HG03135 (cell line): Measurements from ENCODE around the gene TUNAR.

Experiments
- ATAC-seq: cut with Tn5 transposase; IDR thresholded peaks from one replicate; pipeline ENCODE4 v1.9.1; 2021; ENCODE audit warnings: mild to moderate bottlenecking, moderate library complexity; ENCODE audit not compliant: unreplicated experiment

TUNAR gene

GRCh38 chr14:95871531-95871930 is 5.1 kb upstream of the TUNAR start:
- ATAC-seq = no peak

GRCh38 chr14:95872777-95873176 is 3.9 kb upstream of the TUNAR start:
- no peak for ATAC-seq

DNA sequence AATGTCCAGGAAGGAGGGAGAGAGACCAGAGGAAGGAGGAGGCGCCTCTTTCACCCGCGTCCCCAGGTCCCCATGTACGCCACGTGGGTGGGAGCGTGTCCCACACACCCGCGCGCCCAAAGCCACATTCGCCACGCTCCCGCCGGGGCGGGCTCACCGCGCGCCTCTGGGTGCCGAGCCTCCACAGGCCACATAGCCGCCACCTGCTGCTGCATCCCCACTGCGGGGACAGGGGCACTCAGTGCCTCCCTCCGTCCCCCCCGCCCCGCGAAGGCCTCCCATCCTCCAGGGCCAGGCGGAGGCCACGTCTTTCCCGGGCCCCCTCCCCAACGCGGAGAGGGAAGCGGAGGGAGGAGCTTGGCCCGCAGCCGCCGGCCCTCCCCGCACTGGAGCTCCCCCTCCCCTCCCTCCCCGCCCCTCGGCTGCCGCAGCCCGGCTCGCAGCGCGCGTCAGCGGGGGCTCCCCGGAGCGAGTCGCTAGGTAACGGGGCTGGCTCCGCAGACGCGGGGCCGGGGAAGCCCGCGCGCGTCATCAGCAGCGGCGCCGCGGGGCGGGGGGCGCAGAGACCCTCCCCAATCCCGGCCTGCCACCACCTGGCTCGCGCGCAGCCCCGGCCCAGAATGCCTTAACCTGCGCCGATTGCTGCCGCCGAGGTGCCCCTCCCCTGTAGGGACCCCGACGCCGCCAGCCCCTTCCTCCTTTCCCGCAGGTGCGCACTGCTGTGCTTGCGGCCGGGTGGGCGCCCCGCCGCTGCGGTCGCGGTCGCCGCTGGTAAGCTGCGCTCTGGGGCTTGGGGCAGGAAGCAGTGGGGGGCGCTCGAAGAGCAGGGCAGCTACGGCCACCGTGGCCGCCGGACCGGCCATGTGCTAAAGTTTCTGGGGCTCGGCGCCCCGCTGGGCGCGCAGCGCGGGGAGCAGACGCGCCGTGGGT is 536 bp upstream of the TUNAR start:
- ATAC-seq = no peak

- ATAC-seq = no peak
Observed at GRCh38 chr14:95877633-95878032, 1.0 kb downstream of the TUNAR start.

DNA sequence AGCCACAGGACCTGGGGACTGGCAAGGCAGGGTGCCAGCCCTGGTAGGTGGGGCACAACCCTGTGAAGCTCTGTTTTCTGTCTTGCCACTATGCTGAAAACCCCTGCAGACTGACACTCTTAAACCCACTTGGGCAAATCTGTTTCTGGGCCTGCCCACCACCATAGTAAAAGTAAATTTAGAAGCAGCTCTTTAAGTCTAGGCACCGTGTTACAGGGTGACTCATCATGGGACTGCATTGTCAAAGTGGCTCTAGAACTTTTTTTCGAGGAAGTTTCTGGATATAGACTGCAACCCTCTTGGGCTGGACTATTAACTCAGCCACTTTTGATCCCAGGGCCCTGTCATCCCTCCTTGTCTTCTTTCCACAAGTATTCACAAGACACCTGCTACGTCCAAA is 7.7 kb downstream of the TUNAR start:
- ATAC-seq = no peak

- no peak for ATAC-seq
Observed at GRCh38 chr14:95885278-95885677, 8.6 kb downstream of the TUNAR start.

- ATAC-seq = no peak
Observed at GRCh38 chr14:95885866-95886265, 9.2 kb downstream of the TUNAR start.

DNA sequence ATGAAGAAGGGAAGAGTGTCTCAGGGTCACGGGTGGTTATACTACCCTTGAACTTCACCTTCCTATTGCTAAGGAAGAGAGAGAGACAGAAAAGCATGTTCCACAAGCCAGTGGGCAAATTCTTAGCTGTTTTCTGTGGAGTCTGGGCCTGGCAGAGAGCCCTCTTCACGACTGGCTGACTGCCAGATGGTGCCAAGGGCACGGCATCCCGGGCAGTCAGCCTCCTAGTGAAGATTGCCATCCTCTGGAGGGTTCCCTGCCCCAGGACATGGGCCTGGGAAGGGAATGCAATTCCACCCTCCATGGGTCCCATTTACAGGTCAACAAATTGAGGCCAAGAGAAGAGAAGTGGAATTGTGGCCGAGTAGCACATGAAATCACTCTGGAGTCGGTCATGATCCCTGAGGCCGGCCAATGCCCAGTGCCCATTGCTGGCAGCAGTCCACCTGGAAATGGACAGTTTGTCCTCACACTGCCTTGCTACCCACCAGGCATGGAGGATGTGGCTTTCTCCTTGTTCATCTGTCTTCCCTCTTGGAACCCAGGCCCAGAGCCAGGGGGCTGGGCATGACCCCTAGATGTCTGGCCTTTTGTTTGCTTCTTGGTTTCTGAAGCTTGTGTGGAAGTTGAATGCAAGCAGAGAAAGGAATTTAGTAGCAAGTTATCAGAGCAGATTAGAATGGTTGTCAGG is 9.9 kb downstream of the TUNAR start:
- ATAC-seq = no peak

GRCh38 chr14:95887351-95887750 is 10.7 kb downstream of the TUNAR start:
- ATAC-seq = no peak

- no peak for ATAC-seq
Observed at GRCh38 chr14:95889236-95889979, 12.8 kb downstream of the TUNAR start.

GRCh38 chr14:95891742-95892141 is 15.1 kb downstream of the TUNAR start:
- no peak for ATAC-seq

DNA sequence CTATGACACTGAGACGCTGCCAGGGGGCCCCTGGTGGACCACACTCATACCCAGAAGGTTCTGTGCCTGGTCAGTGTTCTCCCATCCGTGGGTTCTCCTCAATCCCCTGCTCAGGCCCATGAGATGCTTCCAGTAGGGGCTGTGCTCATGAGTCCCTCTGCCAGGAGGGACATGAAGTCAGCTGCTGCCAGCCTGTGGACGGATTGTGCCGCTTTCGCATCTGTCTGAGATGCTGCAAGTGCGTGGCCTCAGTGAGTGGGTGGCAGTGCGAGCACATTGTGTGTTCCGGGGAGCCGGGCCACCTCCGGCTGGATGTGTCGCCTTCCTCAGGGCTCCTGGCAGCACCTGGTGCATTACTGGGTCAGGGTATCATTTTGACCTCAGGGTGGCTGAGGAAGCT is 15.5 kb downstream of the TUNAR start:
- ATAC-seq = no peak

DNA sequence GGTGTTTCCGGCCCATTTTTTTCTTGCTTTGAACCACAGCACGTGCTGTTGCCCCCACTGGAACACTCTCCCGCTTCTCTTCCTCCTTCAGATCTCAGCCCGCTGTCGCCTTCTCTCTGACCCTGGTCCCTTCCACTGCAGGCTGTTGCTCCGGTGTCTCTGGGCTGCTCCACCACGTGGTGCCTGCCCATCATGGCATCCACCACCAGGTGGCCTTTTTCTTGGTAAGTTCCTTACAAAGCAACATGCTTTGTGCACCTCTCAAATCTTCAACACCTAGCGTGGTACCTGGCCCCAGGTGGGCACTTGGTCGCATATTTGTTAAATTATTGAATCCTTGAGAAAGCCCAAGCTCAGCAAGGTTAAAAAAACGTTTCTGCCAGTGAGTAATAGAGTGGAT is 19.1 kb downstream of the TUNAR start:
- ATAC-seq = no peak

DNA sequence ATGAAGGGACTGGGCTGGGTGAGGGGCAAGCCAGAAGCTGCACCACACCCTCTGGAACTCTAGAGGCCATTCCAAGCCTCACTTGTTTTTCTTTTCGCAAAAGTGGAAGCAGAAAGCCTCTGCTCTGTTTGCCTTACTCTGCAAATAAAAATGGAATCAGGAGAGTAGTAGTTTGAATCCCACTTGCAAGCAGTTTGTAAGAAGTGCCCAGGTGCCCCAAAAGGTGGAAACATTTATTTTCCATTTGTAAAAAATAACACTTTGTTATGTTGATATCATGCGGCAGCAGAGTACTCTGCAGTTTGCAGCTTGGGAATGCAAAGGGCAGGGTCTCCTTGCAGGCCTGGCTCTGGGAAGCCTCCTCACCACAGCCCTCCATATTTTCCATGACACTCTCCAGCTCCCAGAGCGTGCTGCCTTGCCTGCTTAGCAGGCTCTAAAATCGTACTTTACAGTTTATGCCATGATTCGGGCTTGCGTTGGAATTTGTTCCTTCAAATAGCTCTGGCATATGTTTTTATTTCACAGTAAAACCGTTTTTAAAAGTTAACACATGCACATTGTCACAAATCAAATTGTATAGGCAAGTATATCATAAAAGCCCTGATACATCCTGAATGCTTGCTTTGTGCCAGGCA is 20.0 kb downstream of the TUNAR start:
- no peak for ATAC-seq

- no peak for ATAC-seq
Observed at GRCh38 chr14:95897280-95897679, 20.6 kb downstream of the TUNAR start.

DNA sequence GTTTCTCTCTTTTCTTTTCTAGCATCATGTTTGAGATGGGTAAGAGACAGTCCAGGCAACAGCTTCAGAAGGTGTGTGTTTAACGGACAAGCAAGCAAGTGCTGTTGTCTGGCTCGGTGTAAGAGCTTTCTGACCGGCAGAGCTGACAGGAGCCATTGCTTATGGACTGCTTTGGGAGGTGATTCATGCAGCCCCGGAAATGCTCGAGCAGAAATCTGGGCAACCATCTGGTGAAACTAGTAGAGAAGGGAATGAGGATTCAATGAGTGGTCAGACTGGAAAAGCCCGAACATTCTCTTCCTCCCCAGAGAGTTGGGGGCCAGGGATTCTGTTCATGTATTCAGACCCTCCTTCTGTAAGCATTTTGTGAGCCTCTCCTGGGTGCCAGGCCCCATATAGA is 24.4 kb downstream of the TUNAR start:
- no peak for ATAC-seq

DNA sequence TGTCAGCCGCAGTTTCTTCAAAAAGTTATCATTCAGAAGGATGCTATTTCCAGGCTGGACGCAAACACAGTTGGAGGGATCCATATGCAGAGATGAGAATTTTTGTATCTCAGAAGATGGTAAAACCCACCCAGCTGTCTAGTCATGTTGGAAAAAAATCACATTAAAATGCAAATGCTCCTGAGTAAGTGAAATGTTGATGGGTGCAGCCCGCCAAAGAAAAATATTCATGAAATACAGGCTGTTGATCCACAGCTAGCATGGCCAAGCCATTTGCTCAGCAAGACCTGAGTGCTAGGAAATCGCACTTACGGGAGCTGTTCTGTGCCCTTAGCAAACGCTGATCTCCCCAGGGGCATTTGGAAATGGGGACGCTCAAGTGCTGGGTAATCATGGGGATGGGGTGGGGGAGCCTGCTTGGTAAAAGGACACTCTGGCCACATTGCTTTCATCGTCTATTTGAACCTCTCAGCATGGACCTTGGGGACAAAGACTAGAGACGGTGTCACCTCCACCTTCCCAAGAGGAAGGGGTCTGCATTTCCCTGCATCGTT is 25.7 kb downstream of the TUNAR start:
- ATAC-seq = no peak

DNA sequence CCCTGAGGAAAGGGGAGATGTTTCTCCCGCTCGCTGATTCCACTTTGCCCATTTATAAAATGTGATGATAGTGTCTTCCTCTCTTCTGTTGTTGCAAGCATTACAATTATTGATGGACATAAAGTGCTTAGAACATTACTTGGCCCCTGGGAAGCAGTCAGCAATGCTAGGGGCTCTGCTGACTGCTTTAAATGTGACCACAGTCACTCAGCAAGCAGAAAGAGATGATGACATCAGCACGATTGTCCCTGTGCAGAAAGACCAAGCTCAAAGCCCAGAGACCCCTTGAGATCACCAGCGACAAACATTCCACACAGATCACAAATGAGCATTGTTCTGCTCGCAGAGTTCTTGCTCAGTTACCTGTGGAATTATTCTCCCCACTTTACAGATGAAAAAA is 26.5 kb downstream of the TUNAR start:
- ATAC-seq = no peak

DNA sequence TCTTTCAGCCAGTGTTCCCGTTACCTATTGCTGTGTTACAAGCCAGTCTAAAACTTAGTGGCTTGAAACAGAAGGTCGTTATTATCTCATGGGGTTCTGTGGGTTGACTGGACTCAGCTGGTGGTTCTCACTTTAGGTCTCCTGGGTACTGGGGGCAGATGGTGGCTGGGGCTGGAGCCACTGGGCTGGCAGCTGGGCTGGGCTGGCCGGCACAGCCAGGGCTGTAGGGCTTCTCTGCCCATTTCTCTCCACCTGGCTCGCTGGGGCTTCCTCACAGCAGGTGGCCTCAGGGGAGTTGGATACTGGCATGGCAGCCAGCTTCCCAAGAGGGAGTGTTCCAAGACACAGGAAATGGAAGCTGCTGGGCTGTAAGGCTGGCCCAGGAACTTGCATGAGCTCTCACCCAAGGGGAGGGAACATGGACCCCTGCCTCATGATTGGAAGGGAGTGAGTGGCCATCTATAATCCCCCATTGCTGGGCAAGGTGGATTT is 27.0 kb downstream of the TUNAR start:
- ATAC-seq = no peak

DNA sequence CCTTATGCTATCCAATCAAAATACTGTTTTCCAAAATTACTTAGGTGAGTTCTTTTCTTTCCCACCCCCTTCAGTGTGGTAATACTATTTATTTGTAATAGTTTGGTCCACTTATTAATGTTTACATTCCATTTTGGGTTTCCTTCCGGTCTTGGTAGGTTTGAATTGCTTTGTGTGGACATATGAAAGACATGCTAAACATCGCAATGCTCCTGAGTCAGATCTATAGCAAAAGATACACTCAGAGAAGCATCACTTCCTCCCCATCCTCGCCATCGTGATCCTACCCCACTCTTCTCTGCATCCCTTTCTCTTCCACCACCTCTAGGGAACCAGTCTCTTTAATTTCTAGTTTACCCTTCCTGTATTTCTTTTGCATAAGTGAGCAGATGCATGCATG is 30.0 kb downstream of the TUNAR start:
- no peak for ATAC-seq

DNA sequence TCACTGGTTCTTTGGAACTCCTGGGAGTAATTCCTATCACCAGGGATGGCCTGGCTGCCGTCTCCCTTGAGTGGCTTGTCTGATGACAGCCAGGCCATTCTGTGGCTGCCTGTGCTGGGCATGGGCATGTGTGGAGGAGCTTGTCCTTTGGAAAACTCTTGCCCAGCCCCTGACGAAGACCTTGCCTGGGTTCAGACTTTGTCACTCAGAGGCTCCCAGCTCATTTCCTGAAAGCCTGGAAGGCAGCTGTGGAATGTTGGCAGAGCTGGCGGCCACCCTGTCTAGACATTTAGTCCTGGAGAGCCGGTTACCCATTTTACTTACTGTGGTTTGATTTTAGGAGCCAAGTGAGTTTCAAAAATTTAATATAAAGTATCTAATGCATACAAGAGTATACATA is 34.0 kb downstream of the TUNAR start:
- no peak for ATAC-seq
